GM23338 (cell line): ENCODE data around the gene GRM8. TPM values are rescaled to one million over a fixed set of nuclear protein-coding genes. Genes with fewer than 3 reads are reported as not detected.
A peak's percentile ranks its signal among the peaks of the same experiment; 100 is the strongest.

Experiments
- ATAC-seq: fragments of 200-7000 bp; cut with Tn5 transposase; 3 replicates; pipeline ENCODE4 v1.9.1; 2020
- DNase-seq: peaks from one replicate; pipeline ENCODE4 v3.0.0-alpha.2; 2015; ENCODE audit warnings: low spot score
- H2AFZ ChIP-seq: fragments of 200-600 bp; sonication (generic); 2 replicates; pipeline ENCODE4 v1.8.0; 2016; ENCODE audit warnings: antibody characterized with exemption, mild to moderate bottlenecking, moderate library complexity
- H3F3A ChIP-seq: fragments of 200-600 bp; sonication (generic); replicated peaks from 2 replicates; pipeline ENCODE4 v1.8.0; 2017; ENCODE audit warnings: antibody characterized with exemption, mixed run types, low read depth
- H3K27ac ChIP-seq: fragments of 200-600 bp; sonication (generic); 2 replicates; pipeline ENCODE4 v1.6.1; 2016; ENCODE audit warnings: low read depth
- H3K27me3 ChIP-seq: fragments of 200-600 bp; sonication (generic); 2 replicates; pipeline ENCODE4 v1.8.0; 2016; ENCODE audit warnings: mild to moderate bottlenecking, mixed run types, moderate library complexity; ENCODE audit not compliant: insufficient read depth
- H3K36me3 ChIP-seq: fragments of 200-600 bp; sonication (generic); 2 replicates; pipeline ENCODE4 v1.8.0; 2016; ENCODE audit warnings: mild to moderate bottlenecking; ENCODE audit not compliant: insufficient read depth
- H3K4me1 ChIP-seq: fragments of 200-600 bp; sonication (generic); 2 replicates; pipeline ENCODE4 v1.8.0; 2016; ENCODE audit warnings: mild to moderate bottlenecking, moderate library complexity; ENCODE audit not compliant: insufficient read depth
- H3K4me2 ChIP-seq: fragments of 200-600 bp; sonication (generic); 2 replicates; pipeline ENCODE4 v1.7.1; 2017; ENCODE audit warnings: mixed run types
- H3K4me3 ChIP-seq: fragments of 200-600 bp; sonication (generic); 2 replicates; pipeline ENCODE4 v1.6.1; 2016; ENCODE audit warnings: mixed run types
- H3K79me2 ChIP-seq: fragments of 200-600 bp; sonication (generic); replicated peaks from 2 replicates; pipeline ENCODE4 v1.8.0; 2017; ENCODE audit warnings: mild to moderate bottlenecking; ENCODE audit not compliant: insufficient read depth
- H3K9me2 ChIP-seq: fragments of 200-600 bp; sonication (generic); 2 replicates; pipeline ENCODE4 v1.8.0; 2017; ENCODE audit not compliant: insufficient read depth
- H4K20me1 ChIP-seq: fragments of 200-600 bp; sonication (generic); replicated peaks from 2 replicates; pipeline ENCODE4 v1.8.0; 2017; ENCODE audit warnings: mild to moderate bottlenecking; ENCODE audit not compliant: insufficient read depth
- H3K27ac Mint-ChIP-seq: 2 replicates; pipeline ENCODE4 v1.8.0; 2020; ENCODE audit warnings: inconsistent platforms, mild to moderate bottlenecking, moderate library complexity, mixed read lengths
- H3K27me3 Mint-ChIP-seq: 3 replicates; pipeline ENCODE4 v1.8.0; 2022; ENCODE audit warnings: low read depth, mild to moderate bottlenecking, moderate library complexity, mixed read lengths, inconsistent platforms; ENCODE audit not compliant: insufficient read depth, poor library complexity
- H3K36me3 Mint-ChIP-seq: 3 replicates; pipeline ENCODE4 v1.8.0; 2021; ENCODE audit warnings: low read depth, mild to moderate bottlenecking, inconsistent platforms, moderate library complexity, mixed read lengths
- H3K4me1 Mint-ChIP-seq: 3 replicates; pipeline ENCODE4 v1.8.0; 2020; ENCODE audit warnings: mild to moderate bottlenecking, inconsistent platforms, mixed read lengths
- H3K4me3 Mint-ChIP-seq: 3 replicates; pipeline ENCODE4 v1.8.0; 2021; ENCODE audit warnings: moderate library complexity, mild to moderate bottlenecking, inconsistent platforms, mixed read lengths
- H3K9me3 Mint-ChIP-seq: 3 replicates; pipeline ENCODE4 v1.8.0; 2020; ENCODE audit warnings: moderate library complexity, mild to moderate bottlenecking, inconsistent platforms, mixed read lengths
- CREB1 ChIP-seq: fragments of 250-450 bp; sonication (Bioruptor Pico); IDR thresholded peaks from 2 replicates; pipeline ENCODE4 v1.5.0; 2020; ENCODE audit warnings: low read depth, mild to moderate bottlenecking, moderate library complexity
- ETS1 ChIP-seq: IDR thresholded peaks from 2 replicates; pipeline ENCODE4 v1.6.1; 2016; ENCODE audit warnings: antibody characterized with exemption
- EZH2 ChIP-seq: fragments of 200-600 bp; sonication (generic); IDR thresholded peaks from one replicate; pipeline ENCODE4 v1.8.0; 2017; ENCODE audit warnings: antibody characterized with exemption, mild to moderate bottlenecking, low read depth; ENCODE audit not compliant: unreplicated experiment
- EZH2phosphoT487 ChIP-seq: fragments of 200-600 bp; sonication (generic); IDR thresholded peaks from one replicate; pipeline ENCODE4 v1.8.1; 2018; ENCODE audit warnings: antibody characterized with exemption; ENCODE audit not compliant: unreplicated experiment
- JUNB ChIP-seq: IDR thresholded peaks from one replicate; pipeline ENCODE4 v1.6.1; 2016; ENCODE audit warnings: antibody characterized with exemption; ENCODE audit not compliant: unreplicated experiment
- NANOG ChIP-seq: IDR thresholded peaks from 2 replicates; pipeline ENCODE4 v1.6.1; 2016; ENCODE audit warnings: antibody characterized with exemption, borderline replicate concordance
- POLR2AphosphoS5 ChIP-seq: IDR thresholded peaks from 2 replicates; pipeline ENCODE4 v1.6.1; 2016; ENCODE audit warnings: antibody characterized with exemption, low read depth
- STAT1 ChIP-seq: IDR thresholded peaks from one replicate; pipeline ENCODE4 v1.6.1; 2016; ENCODE audit warnings: antibody characterized with exemption; ENCODE audit not compliant: unreplicated experiment
- ZNF114 ChIP-seq: fragments of 250-450 bp; sonication (Bioruptor Pico); IDR thresholded peaks from 2 replicates; pipeline ENCODE4 v1.5.0; 2020; ENCODE audit warnings: mild to moderate bottlenecking, moderate library complexity
- ZNF331 ChIP-seq: fragments of 250-450 bp; sonication (Bioruptor Pico); IDR thresholded peaks from 2 replicates; pipeline ENCODE4 v1.5.0; 2020; ENCODE audit warnings: low read depth, mild to moderate bottlenecking, moderate library complexity
- polyA plus RNA-seq: library from polyadenylated mRNA; unstranded; fragments of >200 nt; fragmentation: Nextera tagmentation; extraction: Ambion mirVana; gene quantifications from 2 replicates; pipeline ENCODE4 v1.2.1, GENCODE V29; 2016
- total RNA-seq: library from RNA; depleted of rRNA; stranded (reverse); fragments of >200 nt; shearing (Covaris generic); gene quantifications from 2 replicates; pipeline ENCODE4 v1.2.3, GENCODE V29; 2014
- TF ChIP-seq, protein P1 (sequence below): fragments of 250-450 bp; sonication (Bioruptor Pico); IDR thresholded peaks from 2 replicates; pipeline ENCODE4 v1.5.0; 2020; ENCODE audit warnings: mild to moderate bottlenecking, moderate library complexity
- TF ChIP-seq, protein P2 (sequence below), 2 experiments: fragments of 200-600 bp in 1 of 2; sonication (generic) in 1 of 2; conservative IDR thresholded peaks; 2 replicates each; pipeline versions ENCODE4 v1.5.1 to v1.6.1; 2016 to 2017; ENCODE audit warnings: antibody characterized with exemption in 2 of 2, low read depth in 2 of 2, mild to moderate bottlenecking in 2 of 2, moderate library complexity in 1 of 2

GRM8 gene
- total and polyA plus RNA-seq, 2 experiments from 2014 or later: 1.9 to 6.6 TPM

DNA sequence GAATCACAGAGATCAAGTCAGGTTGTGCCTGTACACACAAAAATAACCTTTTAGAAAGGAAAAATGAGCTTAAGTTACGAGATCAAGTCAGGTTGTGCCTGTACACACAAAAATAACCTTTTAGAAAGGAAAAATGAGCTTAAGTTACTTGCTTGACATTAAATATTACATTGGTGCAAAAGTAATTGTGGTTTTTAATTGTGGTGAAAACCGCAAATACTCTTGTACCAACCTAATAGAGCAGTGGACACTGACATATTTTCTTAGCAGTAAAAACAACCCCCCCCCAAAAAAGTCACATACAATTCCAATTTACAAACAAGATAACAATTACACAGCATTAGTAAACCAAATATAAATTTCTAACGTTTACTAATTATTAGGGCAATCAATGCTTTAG lies 595.6 kb downstream of the GRM8 start (continued):
- TF ChIP-seq, protein P1, sequence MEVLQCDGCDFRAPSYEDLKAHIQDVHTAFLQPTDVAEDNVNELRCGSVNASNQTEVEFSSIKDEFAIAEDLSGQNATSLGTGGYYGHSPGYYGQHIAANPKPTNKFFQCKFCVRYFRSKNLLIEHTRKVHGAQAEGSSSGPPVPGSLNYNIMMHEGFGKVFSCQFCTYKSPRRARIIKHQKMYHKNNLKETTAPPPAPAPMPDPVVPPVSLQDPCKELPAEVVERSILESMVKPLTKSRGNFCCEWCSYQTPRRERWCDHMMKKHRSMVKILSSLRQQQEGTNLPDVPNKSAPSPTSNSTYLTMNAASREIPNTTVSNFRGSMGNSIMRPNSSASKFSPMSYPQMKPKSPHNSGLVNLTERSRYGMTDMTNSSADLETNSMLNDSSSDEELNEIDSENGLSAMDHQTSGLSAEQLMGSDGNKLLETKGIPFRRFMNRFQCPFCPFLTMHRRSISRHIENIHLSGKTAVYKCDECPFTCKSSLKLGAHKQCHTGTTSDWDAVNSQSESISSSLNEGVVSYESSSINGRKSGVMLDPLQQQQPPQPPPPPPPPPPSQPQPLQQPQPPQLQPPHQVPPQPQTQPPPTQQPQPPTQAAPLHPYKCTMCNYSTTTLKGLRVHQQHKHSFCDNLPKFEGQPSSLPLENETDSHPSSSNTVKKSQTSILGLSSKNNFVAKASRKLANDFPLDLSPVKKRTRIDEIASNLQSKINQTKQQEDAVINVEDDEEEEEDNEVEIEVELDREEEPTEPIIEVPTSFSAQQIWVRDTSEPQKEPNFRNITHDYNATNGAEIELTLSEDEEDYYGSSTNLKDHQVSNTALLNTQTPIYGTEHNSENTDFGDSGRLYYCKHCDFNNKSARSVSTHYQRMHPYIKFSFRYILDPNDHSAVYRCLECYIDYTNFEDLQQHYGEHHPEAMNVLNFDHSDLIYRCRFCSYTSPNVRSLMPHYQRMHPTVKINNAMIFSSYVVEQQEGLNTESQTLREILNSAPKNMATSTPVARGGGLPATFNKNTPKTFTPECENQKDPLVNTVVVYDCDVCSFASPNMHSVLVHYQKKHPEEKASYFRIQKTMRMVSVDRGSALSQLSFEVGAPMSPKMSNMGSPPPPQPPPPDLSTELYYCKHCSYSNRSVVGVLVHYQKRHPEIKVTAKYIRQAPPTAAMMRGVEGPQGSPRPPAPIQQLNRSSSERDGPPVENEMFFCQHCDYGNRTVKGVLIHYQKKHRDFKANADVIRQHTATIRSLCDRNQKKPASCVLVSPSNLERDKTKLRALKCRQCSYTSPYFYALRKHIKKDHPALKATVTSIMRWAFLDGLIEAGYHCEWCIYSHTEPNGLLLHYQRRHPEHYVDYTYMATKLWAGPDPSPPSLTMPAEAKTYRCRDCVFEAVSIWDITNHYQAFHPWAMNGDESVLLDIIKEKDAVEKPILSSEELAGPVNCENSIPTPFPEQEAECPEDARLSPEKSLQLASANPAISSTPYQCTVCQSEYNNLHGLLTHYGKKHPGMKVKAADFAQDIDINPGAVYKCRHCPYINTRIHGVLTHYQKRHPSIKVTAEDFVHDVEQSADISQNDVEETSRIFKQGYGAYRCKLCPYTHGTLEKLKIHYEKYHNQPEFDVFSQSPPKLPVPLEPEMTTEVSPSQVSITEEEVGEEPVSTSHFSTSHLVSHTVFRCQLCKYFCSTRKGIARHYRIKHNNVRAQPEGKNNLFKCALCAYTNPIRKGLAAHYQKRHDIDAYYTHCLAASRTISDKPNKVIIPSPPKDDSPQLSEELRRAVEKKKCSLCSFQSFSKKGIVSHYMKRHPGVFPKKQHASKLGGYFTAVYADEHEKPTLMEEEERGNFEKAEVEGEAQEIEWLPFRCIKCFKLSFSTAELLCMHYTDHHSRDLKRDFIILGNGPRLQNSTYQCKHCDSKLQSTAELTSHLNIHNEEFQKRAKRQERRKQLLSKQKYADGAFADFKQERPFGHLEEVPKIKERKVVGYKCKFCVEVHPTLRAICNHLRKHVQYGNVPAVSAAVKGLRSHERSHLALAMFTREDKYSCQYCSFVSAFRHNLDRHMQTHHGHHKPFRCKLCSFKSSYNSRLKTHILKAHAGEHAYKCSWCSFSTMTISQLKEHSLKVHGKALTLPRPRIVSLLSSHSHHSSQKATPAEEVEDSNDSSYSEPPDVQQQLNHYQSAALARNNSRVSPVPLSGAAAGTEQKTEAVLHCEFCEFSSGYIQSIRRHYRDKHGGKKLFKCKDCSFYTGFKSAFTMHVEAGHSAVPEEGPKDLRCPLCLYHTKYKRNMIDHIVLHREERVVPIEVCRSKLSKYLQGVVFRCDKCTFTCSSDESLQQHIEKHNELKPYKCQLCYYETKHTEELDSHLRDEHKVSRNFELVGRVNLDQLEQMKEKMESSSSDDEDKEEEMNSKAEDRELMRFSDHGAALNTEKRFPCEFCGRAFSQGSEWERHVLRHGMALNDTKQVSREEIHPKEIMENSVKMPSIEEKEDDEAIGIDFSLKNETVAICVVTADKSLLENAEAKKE (CRISPR knock-in tag): no peak
- TF ChIP-seq EZH2: no peak
- no peak for TF ChIP-seq ZNF114 (CRISPR knock-in tag)
- TF ChIP-seq CREB1 (CRISPR knock-in tag): no peak
- TF ChIP-seq EZH2phosphoT487: no peak
- no peak for TF ChIP-seq JUNB
- TF ChIP-seq NANOG: no peak
- TF ChIP-seq STAT1: no peak
- no peak for TF ChIP-seq POLR2AphosphoS5

- Histone ChIP-seq H4K20me1 (no peaks in the 10 kb centered on the region), H3K4me2 (no peak overlapping the region), H3K27me3 (no peaks in the 10 kb centered on the region), H3K36me3 (no peaks in the 10 kb centered on the region), H3K9me2 (peaks cover 7% of the 10 kb centered on the region; the same call in 1 of the 2 replicates), H3K4me1 (peaks cover 26% of the 10 kb centered on the region), H3K27ac (no peak overlapping the region), H3K4me3 (no peak overlapping the region), H2AFZ (peak overlapping the region; percentile 61; the same call in 1 of the 2 replicates), H3K79me2 (no peaks in the 10 kb centered on the region), H3F3A (no peaks in the 10 kb centered on the region)
- Mint-ChIP-seq H3K36me3 (no peaks in the 10 kb centered on the region), H3K27me3 (no peaks in the 10 kb centered on the region), H3K27ac (peak overlapping the region; percentile 87), H3K9me3 (no peaks in the 10 kb centered on the region), H3K4me1 (peaks cover 43% of the 10 kb centered on the region), H3K4me3 (no peak overlapping the region)
- ATAC-seq (peak; percentile 86), DNase-seq (peak; percentile 56)
- TF ChIP-seq, protein P2, sequence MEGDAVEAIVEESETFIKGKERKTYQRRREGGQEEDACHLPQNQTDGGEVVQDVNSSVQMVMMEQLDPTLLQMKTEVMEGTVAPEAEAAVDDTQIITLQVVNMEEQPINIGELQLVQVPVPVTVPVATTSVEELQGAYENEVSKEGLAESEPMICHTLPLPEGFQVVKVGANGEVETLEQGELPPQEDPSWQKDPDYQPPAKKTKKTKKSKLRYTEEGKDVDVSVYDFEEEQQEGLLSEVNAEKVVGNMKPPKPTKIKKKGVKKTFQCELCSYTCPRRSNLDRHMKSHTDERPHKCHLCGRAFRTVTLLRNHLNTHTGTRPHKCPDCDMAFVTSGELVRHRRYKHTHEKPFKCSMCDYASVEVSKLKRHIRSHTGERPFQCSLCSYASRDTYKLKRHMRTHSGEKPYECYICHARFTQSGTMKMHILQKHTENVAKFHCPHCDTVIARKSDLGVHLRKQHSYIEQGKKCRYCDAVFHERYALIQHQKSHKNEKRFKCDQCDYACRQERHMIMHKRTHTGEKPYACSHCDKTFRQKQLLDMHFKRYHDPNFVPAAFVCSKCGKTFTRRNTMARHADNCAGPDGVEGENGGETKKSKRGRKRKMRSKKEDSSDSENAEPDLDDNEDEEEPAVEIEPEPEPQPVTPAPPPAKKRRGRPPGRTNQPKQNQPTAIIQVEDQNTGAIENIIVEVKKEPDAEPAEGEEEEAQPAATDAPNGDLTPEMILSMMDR (conservative IDR thresholded peaks at IDR 0.05; ENCODE audit: low read depth in 2 of 2): no peak
- TF ChIP-seq EZH2: no peak
- TF ChIP-seq JUNB: no peak
- TF ChIP-seq POLR2AphosphoS5: no peak
- TF ChIP-seq NANOG: no peak
- no peak for TF ChIP-seq ZNF331
- TF ChIP-seq STAT1: no peak
- no peak for TF ChIP-seq ZNF114 (CRISPR knock-in tag)
- TF ChIP-seq ETS1: no peak
- no peak for TF ChIP-seq CREB1 (CRISPR knock-in tag)
Measured at GRCh38 chr7:126656165-126656564, 596.6 kb downstream of the GRM8 start.
